Neural progenitor cell (in vitro differentiated cells): ENCODE measurements around the gene PCGF3.

Experiments used
- CTCF ChIP-seq: fragments of 200-600 bp; sonication (generic); IDR thresholded peaks from 2 replicates; pipeline ENCODE4 v1.5.1; 2017; ENCODE audit warnings: antibody characterized with exemption, mild to moderate bottlenecking
- EZH2phosphoT487 ChIP-seq: fragments of 200-600 bp; sonication (generic); IDR thresholded peaks from 2 replicates; pipeline ENCODE4 v1.6.1; 2017; ENCODE audit warnings: antibody characterized with exemption

DNA sequence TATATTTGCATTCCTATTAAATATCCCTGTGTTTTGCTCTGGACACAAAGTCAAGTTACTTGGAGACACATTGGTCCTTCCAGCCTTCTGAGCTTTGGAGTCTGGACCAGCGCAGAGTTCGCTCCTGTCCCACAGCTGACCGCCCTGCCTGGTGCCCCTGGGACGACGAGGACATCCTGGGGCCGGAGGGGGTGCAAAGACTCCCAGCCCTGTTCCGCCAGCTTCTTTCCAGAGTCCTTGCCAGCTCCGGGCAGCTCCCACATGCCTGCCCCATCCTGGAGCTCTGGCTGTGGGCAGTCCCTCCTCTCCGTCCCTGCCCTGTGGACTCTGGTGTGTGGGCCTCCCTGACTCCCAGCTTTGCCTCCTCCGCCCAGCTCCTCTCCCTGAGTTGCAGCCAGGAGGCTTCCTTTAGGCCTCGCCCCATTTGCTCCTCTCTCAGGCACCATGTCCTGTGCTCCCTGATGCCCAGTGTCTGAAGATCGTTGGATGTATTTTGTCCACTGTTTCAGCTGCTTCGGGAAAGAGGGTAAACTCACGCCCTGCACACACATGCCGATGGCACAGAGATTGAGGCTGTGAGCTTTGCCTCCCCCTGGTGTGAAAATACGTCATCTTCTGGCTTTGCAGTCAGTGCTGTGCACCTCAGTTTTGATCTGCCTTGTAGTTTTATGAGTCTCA is 4.9 kb upstream of the PCGF3 start:
- no peak for TF ChIP-seq EZH2phosphoT487
- TF ChIP-seq CTCF = peak; percentile 25
